H7 (cell line): ENCODE results near the gene SEC31B. TPM values are rescaled to one million over a fixed set of nuclear protein-coding genes. Genes with fewer than 3 reads are reported as not detected.
A peak's percentile ranks its signal among the peaks of the same experiment; 100 is the strongest.

Experiments
- DNase-seq: peaks from one replicate; pipeline ENCODE4 v3.0.0; 2012
- H3K27me3 ChIP-seq: 2 replicates; pipeline ENCODE4 v1.6.0; 2011; ENCODE audit warnings: mild to moderate bottlenecking, low read length; ENCODE audit not compliant: control insufficient read depth, insufficient read depth
- H3K36me3 ChIP-seq: replicated peaks from 2 replicates; pipeline ENCODE4 v1.5.1; 2011; ENCODE audit warnings: low read length; ENCODE audit not compliant: control insufficient read depth, insufficient read depth
- H3K4me3 ChIP-seq: 2 replicates; pipeline ENCODE4 v1.5.1; 2011; ENCODE audit warnings: low read depth, mild to moderate bottlenecking, control low read depth, low read length, moderate library complexity; ENCODE audit not compliant: insufficient read depth
- total RNA-seq: library from RNA; depleted of rRNA; stranded (reverse); fragments of >200 nt; shearing (Covaris generic); gene quantifications from 2 replicates; pipeline ENCODE4 v1.2.3, GENCODE V29; 2014; rRNA removed

The SEC31B gene
- 1.3 and 3.2 TPM in 2 replicates for total RNA-seq

GRCh38 chr10:100519311-100520051 is at the start of gene SEC31B:
TSS of gene SEC31B (minus strand) at chr10:100519861. CDS start at chr10:100516952, 2,909 bp downstream.
- Histone ChIP-seq H3K4me3 (peak within 1 kb of the TSS; percentile 64), H3K36me3 (peaks cover 3% of the 10 kb centered on the region), H3K27me3 (peaks cover 18% of the 10 kb centered on the region)
- peak; percentile 85 for DNase-seq

GRCh38 chr10:100568912-100569311 is 49.3 kb upstream of the SEC31B start:
- no peaks in the 10 kb centered on the region for H3K36me3 ChIP-seq
- no peak overlapping the region for H3K4me3 ChIP-seq
- no peak for DNase-seq
- peaks cover 18% of the 10 kb centered on the region for H3K27me3 ChIP-seq

- Histone ChIP-seq H3K4me3 (no peak overlapping the region), H3K27me3 (peaks cover 22% of the 10 kb centered on the region), H3K36me3 (no peaks in the 10 kb centered on the region)
- peak; percentile 43 for DNase-seq
These were observed 48.2 kb upstream of the SEC31B start for GRCh38 chr10:100567826-100568225.

- Histone ChIP-seq H3K27me3 (peaks cover 28% of the 10 kb centered on the region), H3K4me3 (no peak overlapping the region), H3K36me3 (no peaks in the 10 kb centered on the region)
- peak; percentile 30 for DNase-seq
These were observed 47.6 kb upstream of the SEC31B start for GRCh38 chr10:100567249-100567648.

GRCh38 chr10:100566561-100566960 is 46.9 kb upstream of the SEC31B start:
- peaks cover 30% of the 10 kb centered on the region for H3K27me3 ChIP-seq
- no peak overlapping the region for H3K4me3 ChIP-seq
- DNase-seq, result no peak
- H3K36me3 ChIP-seq, result no peaks in the 10 kb centered on the region

- Histone ChIP-seq H3K27me3 (peaks cover 30% of the 10 kb centered on the region), H3K36me3 (no peaks in the 10 kb centered on the region), H3K4me3 (no peak overlapping the region)
- no peak for DNase-seq
These were observed 45.7 kb upstream of the SEC31B start for GRCh38 chr10:100565206-100565985.

GRCh38 chr10:100562008-100562672 is 42.5 kb upstream of the SEC31B start:
- Histone ChIP-seq H3K4me3 (no peak overlapping the region), H3K36me3 (peaks cover 3% of the 10 kb centered on the region; the same call in 1 of the 2 replicates), H3K27me3 (peaks cover 23% of the 10 kb centered on the region)
- peak; percentile 89 for DNase-seq

- no peak for DNase-seq
- Histone ChIP-seq H3K27me3 (peaks cover 18% of the 10 kb centered on the region), H3K36me3 (peaks cover 6% of the 10 kb centered on the region; the same call in 1 of the 2 replicates), H3K4me3 (no peak overlapping the region)
These were observed 41.3 kb upstream of the SEC31B start for GRCh38 chr10:100561005-100561404.

- DNase-seq, result no peak
- H3K36me3 ChIP-seq, result peaks cover 6% of the 10 kb centered on the region; the same call in 1 of the 2 replicates
- no peak overlapping the region for H3K4me3 ChIP-seq
- H3K27me3 ChIP-seq, result peaks cover 14% of the 10 kb centered on the region
These were observed 40.6 kb upstream of the SEC31B start for GRCh38 chr10:100560248-100560647.

- Histone ChIP-seq H3K36me3 (peaks cover 8% of the 10 kb centered on the region), H3K27me3 (no peaks in the 10 kb centered on the region), H3K4me3 (no peak overlapping the region)
- no peak for DNase-seq
These were observed 35.2 kb upstream of the SEC31B start for GRCh38 chr10:100554902-100555301.

GRCh38 chr10:100553929-100554328 is 34.3 kb upstream of the SEC31B start:
- no peak for DNase-seq
- H3K36me3 ChIP-seq, result peaks cover 18% of the 10 kb centered on the region
- H3K27me3 ChIP-seq, result no peaks in the 10 kb centered on the region
- no peak overlapping the region for H3K4me3 ChIP-seq

GRCh38 chr10:100551738-100552137 is 32.1 kb upstream of the SEC31B start:
- Histone ChIP-seq H3K27me3 (no peaks in the 10 kb centered on the region), H3K4me3 (no peak overlapping the region), H3K36me3 (peaks cover 36% of the 10 kb centered on the region)
- DNase-seq, result no peak

- Histone ChIP-seq H3K27me3 (no peaks in the 10 kb centered on the region), H3K36me3 (peaks cover 34% of the 10 kb centered on the region), H3K4me3 (no peak overlapping the region)
- DNase-seq, result no peak
These were observed 31.5 kb upstream of the SEC31B start for GRCh38 chr10:100551196-100551595.

GRCh38 chr10:100544950-100545349 is 25.3 kb upstream of the SEC31B start:
- no peak for DNase-seq
- no peaks in the 10 kb centered on the region for H3K27me3 ChIP-seq
- peaks cover 60% of the 10 kb centered on the region for H3K36me3 ChIP-seq
- H3K4me3 ChIP-seq, result no peak overlapping the region
